HEK293T (cell line): ENCODE measurements around the gene MROH7.

ENCODE experiments used
- CTCF ChIA-PET: fragments of 350-600 bp; formaldehyde crosslinking; extraction: SDS; loops from one replicate; lab custom pipeline; 2021; ENCODE audit warnings: antibody characterized with exemption, inconsistent platforms; lab: Yijun Ruan, JAX
- POLR2A ChIA-PET: fragments of 350-600 bp; formaldehyde crosslinking; extraction: SDS; loops from one replicate; lab custom pipeline; 2020; ENCODE audit warnings: antibody characterized with exemption, inconsistent platforms; lab: Yijun Ruan, JAX
- DNase-seq: peaks from one replicate; pipeline ENCODE4 v3.0.0; 2012; ENCODE audit warnings: mixed read lengths; ENCODE audit errors: extremely low spot score
- ARNT ChIP-seq: fragments of 450-650 bp; IDR thresholded peaks from 2 replicates; pipeline ENCODE4 v1.6.1; 2017; ENCODE audit warnings: mild to moderate bottlenecking
- BHLHE40 ChIP-seq: fragments of 450-650 bp; IDR thresholded peaks from 2 replicates; pipeline ENCODE4 v1.6.1; 2016; ENCODE audit warnings: mild to moderate bottlenecking, moderate library complexity, borderline replicate concordance
- CTBP1 ChIP-seq: fragments of 450-650 bp; IDR thresholded peaks from 2 replicates; pipeline ENCODE4 v1.6.1; 2016; ENCODE audit warnings: borderline replicate concordance
- ELF4 ChIP-seq: fragments of 450-650 bp; IDR thresholded peaks from 2 replicates; pipeline ENCODE4 v1.6.1; 2017; ENCODE audit warnings: antibody characterized with exemption
- FOXA1 ChIP-seq: fragments of 450-650 bp; IDR thresholded peaks from 2 replicates; pipeline ENCODE4 v1.6.1; 2016; ENCODE audit warnings: mild to moderate bottlenecking
- FOXK2 ChIP-seq: fragments of 450-650 bp; IDR thresholded peaks from 2 replicates; pipeline ENCODE4 v1.6.1; 2016; ENCODE audit warnings: mild to moderate bottlenecking
- FOXM1 ChIP-seq: fragments of 450-650 bp; IDR thresholded peaks from 2 replicates; pipeline ENCODE4 v1.6.1; 2017; ENCODE audit warnings: mild to moderate bottlenecking, borderline replicate concordance
- HDGF ChIP-seq: fragments of 450-650 bp; IDR thresholded peaks from 2 replicates; pipeline ENCODE4 v1.6.1; 2017; ENCODE audit warnings: antibody characterized with exemption, borderline replicate concordance
- L3MBTL2 ChIP-seq: fragments of 450-650 bp; conservative IDR thresholded peaks from 2 replicates; pipeline ENCODE4 v1.6.1; 2016; ENCODE audit warnings: mild to moderate bottlenecking
- LEF1 ChIP-seq: fragments of 450-650 bp; IDR thresholded peaks from 2 replicates; pipeline ENCODE4 v1.6.1; 2017; ENCODE audit warnings: mild to moderate bottlenecking, borderline replicate concordance
- NFRKB ChIP-seq: fragments of 450-650 bp; IDR thresholded peaks from 2 replicates; pipeline ENCODE4 v1.6.1; 2016; ENCODE audit warnings: mild to moderate bottlenecking, moderate library complexity
- SP1 ChIP-seq: fragments of 450-650 bp; IDR thresholded peaks from 2 replicates; pipeline ENCODE4 v1.6.1; 2017
- SUZ12 ChIP-seq: fragments of 450-650 bp; IDR thresholded peaks from 2 replicates; pipeline ENCODE4 v1.6.1; 2016; ENCODE audit warnings: mild to moderate bottlenecking
- TARDBP ChIP-seq: fragments of 450-650 bp; IDR thresholded peaks from 2 replicates; pipeline ENCODE4 v1.6.1; 2016
- ZNF384 ChIP-seq: fragments of 450-650 bp; IDR thresholded peaks from 2 replicates; pipeline ENCODE4 v1.6.1; 2016
- TF ChIP-seq, protein P1 (sequence below): fragments of 450-650 bp; IDR thresholded peaks from 2 replicates; pipeline ENCODE4 v1.6.1; 2016

MROH7 gene

DNA sequence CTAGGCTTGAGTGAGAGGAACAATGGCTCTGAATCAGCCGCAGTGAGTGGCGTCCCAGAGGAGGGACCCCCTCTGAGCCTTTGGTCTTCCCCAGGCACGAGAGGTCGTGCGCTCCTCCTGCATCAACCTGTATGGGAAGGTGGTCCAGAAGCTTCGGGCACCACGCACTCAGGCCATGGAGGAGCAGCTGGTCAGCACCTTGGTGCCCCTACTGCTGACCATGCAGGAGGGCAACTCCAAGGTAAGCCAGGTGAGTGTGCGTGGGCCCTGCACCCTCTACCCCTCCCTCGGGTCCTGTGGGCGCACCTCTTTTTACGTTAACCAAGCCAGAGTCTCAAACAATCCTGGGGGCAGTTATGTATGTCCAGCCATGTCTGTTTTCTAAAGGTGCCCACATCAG, 60.4 kb downstream of the MROH7 start:
- ChIA-PET CTCF (no interaction called here), POLR2A (no interaction called here)
- DNase-seq: no peak

DNA sequence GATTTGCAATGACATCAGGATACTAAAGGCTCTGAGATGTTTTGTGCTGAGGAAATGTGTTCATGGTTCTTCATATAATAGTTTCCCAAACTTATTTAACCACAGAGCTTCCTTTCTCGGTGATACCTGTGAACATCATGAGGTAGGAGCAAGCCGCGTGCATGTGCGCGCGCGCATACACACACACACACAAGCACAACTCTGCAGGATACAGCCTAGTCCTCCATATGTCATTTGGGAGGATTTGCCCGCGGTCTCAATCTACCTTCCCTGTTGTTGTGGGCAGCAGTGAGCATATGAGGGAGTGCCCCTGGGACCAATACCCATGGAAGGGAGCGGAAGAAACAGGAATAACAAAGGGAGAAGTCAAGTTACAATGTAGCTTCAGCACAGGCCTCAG, 61.9 kb downstream of the MROH7 start:
- CTCF ChIA-PET: no interaction called here
- no peak for DNase-seq
- POLR2A ChIA-PET: no interaction called here
- no peak for TF ChIP-seq ELF4
- no peak for TF ChIP-seq BHLHE40
- TF ChIP-seq FOXM1: no peak
- TF ChIP-seq SUZ12: no peak

More for the DNA sequence above, 60.4 kb downstream of the MROH7 start:
- TF ChIP-seq NFRKB (no peak), ARNT (no peak), ZNF384 (no peak)

DNA sequence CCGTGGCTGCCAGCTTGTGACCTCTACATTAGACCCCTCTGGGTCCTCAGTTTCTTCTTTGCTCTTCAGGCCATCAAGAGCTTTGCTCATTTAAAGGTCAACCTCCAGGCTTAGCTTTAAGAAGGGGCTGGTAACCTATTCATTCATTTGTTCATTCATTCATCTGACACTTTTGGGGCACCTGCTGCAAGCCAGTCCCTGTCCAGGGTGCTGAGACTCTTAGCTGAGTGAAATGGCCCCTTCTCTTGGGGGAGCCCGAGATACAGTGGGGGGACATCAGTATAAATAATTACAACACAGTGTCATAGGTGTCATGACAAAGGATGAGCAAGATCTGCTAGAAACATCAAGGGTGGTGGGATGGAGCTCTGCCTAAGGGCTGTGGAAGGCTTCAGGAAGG, 63.6 kb downstream of the MROH7 start:
- TF ChIP-seq SUZ12: no peak
- no peak for TF ChIP-seq BHLHE40
- TF ChIP-seq, protein P1, sequence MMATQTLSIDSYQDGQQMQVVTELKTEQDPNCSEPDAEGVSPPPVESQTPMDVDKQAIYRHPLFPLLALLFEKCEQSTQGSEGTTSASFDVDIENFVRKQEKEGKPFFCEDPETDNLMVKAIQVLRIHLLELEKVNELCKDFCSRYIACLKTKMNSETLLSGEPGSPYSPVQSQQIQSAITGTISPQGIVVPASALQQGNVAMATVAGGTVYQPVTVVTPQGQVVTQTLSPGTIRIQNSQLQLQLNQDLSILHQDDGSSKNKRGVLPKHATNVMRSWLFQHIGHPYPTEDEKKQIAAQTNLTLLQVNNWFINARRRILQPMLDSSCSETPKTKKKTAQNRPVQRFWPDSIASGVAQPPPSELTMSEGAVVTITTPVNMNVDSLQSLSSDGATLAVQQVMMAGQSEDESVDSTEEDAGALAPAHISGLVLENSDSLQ: no peak
- TF ChIP-seq ZNF384: no peak
- no peak for TF ChIP-seq LEF1
- TF ChIP-seq FOXK2: no peak
- TF ChIP-seq FOXM1: no peak
- no peak for TF ChIP-seq HDGF
- no peak for TF ChIP-seq FOXA1
- TF ChIP-seq SP1: no peak
- no peak for TF ChIP-seq ELF4
- ChIA-PET CTCF (no interaction called here), POLR2A (interaction anchor here (0.9 kb wide), 1 partner anchor 10 kb away, joined by 3 read pairs; the partner anchor contains the start of gene TTC4)
- no peak for DNase-seq

DNA sequence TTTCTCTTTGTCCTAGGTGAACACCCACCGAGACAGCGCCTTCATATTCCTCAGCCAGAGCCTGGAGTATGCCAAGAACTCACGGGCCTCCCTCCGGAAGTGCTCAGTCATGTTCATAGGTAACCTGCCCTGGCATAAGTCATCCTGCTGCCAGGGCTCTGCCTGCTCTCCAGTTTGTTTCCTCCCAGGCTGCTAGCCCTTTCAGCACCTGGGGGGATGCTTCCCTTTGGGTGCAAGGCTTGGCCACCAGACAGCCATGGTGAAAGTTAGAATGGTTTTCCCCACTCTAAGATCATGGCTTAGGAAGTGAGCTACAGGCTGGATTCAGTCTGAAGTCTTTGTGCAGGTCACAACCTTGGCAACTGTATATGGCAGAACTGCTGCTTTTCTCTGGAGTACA, 64.8 kb downstream of the MROH7 start:
- CTCF ChIA-PET: no interaction called here
- POLR2A ChIA-PET: no interaction called here
- TF ChIP-seq ELF4: no peak
- TF ChIP-seq, protein P1: no peak
- no peak for TF ChIP-seq LEF1
- TF ChIP-seq TARDBP: no peak
- no peak for TF ChIP-seq CTBP1
- TF ChIP-seq L3MBTL2: no peak
- TF ChIP-seq FOXA1: no peak
- TF ChIP-seq ARNT: no peak
- no peak for TF ChIP-seq NFRKB
- TF ChIP-seq BHLHE40: no peak
- TF ChIP-seq HDGF: no peak
- TF ChIP-seq SUZ12: no peak
- no peak for DNase-seq

DNA sequence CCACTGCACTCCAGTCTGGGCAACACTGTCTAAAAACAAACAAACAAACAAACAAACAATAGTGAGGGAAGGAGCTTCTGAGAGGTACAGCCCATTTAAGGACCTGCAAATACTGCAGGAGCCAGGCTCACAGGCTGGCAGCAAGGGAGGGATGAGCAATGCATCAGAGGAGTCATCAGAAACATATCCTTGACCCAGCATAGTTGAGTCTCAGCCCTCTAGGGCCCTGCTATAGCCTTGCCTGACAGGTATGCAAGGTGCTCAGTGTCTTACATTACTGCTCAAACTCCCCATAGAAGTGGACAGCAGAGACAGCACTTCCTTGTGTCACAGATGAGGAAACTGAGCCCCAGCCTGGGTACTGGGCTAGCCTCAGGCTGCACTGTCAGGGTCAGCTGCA, 66.8 kb downstream of the MROH7 start:
- POLR2A ChIA-PET: no interaction called here
- CTCF ChIA-PET: no interaction called here
- TF ChIP-seq BHLHE40 (no peak), FOXA1 (no peak), TARDBP (no peak), FOXM1 (no peak), FOXK2 (no peak), NFRKB (no peak), CTBP1 (no peak)
- no peak for DNase-seq

DNA sequence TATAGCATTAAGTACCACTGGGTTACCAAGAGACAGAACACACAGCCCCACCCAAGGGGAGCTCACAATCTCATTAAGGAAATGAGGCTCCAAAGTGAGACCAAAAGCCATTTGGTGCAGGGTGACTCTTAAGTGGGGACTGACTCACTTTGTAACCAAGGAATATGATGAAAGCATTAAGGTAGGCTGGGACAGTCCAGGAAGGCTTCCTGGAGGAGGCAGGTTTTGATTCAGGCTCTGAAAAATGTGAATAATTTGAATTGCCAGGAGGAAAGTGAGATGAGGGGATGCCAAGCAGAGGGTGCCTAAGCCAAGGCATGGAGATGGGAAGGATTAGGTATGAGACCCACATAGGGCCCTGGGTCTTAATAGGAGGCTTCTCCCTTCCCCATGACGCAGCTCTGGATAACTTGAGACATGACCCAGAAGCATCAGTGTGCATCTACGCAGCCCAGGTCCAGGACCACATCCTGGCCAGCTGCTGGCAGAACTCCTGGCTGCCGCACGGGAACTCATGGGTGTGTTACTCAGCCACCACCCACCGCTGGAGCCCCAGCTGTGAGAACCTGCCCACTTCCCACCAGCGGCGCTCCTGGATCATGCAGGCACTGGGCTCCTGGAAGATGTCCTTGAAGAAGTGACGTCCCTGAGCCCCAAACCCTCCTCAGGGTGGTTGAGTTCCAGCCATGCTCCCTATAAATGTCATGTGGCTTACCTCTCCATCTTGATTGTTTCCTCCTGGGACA, 68.1 kb downstream of the MROH7 start:
- TF ChIP-seq FOXM1 (no peak), FOXK2 (no peak), SUZ12 (no peak), BHLHE40 (no peak), ELF4 (no peak), L3MBTL2 (no peak), TARDBP (no peak), CTBP1 (no peak), HDGF (no peak), NFRKB (no peak), FOXA1 (no peak), ARNT (no peak), ZNF384 (no peak), SP1 (no peak), LEF1 (no peak)
- TF ChIP-seq, protein P1: no peak
- ChIA-PET CTCF (no interaction called here), POLR2A (no interaction called here)
- no peak for DNase-seq

DNA sequence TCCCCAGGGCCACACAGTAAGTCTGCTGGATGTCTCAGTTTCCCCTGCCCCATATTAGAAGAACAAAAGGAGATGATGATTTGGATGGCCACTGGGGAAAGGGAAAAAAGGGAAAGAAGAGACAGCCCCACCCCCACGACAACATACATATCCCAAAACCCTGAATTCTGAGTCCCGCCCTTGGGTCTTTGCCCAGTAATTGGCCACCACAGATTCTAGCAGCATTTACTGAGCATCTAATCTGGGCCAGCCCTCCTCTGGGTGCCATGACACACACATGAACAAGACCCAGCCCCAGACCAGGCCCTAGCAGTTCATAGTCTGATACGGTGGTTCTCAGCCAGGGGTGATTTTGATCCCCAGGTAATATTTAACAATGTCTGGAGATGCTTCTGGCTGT, 68.8 kb downstream of the MROH7 start:
- POLR2A ChIA-PET: no interaction called here
- CTCF ChIA-PET: no interaction called here
- TF ChIP-seq FOXK2 (no peak), SP1 (no peak), BHLHE40 (no peak), LEF1 (no peak), ZNF384 (no peak), ELF4 (no peak), TARDBP (no peak), FOXM1 (no peak), ARNT (no peak), SUZ12 (no peak), NFRKB (no peak)
- TF ChIP-seq, protein P1: no peak
- no peak for DNase-seq
